Measurements from ENCODE around the gene CBFA2T3.
A peak's percentile ranks its signal among the peaks of the same experiment; 100 is the strongest.

The CBFA2T3 gene

DNA sequence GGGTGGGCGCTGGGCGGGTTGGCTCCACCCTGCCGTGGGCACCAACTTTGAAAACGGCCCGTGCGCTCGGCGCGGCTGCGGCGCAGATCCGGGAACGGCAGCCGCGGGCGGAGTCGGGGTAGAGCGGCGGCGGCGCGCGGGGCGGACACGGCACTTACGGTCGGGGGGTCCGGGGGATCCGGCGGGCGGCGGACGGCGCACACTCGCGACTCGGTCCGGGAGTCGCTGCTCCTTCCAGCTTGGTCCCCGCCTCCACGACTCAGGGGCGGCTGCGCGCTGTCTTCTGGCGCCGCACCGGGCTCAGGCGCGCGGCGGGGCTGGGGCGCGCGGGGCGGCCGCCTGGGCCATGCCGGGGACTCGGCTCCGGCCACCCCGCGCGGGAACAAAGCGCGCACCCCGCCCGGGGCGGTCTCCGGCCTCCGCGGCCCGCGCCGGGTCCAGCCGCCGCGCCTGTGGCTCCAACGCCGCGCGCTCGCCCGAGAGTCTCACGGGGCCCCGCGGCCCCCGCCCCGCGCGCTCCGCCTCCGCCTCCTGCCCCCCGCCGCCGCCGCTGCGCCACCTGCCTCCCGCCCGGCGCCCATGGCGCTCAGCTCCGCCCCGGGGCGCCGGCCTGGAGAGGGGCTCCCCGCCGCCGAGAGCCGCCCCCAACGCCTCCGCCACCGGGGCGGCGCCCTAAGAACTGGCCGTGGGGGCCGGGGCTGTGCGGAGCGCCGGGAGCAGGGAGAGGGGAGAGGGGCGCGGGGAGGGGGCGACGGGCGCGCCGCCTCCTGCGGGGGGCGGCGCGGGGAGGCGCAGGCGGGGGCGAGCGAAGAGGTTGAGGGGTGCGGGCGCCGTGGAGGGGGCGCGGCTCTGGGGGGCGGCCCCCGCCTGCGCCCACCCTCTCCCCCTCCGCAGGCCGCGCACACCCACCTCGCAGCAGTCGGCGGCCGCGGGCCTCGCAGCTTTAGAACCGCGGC lies 35.9 kb downstream of the CBFA2T3 start:
- peak in 4 of 58 donors; percentile 8 to 33 (median 24) for DNase-seq

- peak in 20 of 58 donors; percentile 14 to 68 (median 39) for DNase-seq
Measured at GRCh38 chr16:88939972-88940861, 36.8 kb downstream of the CBFA2T3 start.

DNA sequence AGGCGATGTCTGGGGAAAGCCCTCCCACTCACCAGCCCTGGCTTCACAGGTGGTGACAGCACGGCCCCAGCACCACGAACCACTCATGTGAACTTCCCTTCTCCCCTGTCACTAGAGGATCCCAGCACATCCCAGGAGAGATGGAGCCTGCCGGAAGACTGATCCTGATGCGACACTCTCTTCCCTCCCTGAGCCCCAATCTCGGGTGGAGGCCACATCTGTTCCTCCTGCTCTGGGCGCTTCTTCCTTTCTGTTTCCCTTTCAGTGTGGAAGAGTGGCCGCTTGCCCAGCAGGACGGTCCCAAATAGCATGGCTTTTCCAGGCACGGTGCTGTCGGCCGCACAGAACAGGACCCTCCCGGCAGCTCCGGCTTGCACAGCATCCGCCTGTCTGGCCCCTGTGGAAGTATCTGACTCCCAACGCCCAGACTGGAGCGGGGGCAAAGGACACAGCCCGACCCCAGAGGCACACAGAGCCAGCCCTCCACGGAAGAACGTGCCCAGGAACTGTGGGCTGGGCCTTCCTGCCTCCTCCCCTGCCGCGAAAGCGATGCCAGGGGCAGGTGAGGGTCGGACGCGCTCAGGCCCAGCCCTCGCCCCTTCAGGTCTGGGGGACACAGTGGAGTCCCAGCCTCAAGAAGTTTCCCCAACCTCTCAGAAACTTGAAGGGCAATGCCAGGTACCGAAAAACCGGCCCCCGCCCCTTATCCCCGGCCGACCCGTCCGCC lies 37.6 kb downstream of the CBFA2T3 start:
- DNase-seq: peak in 6 of 58 donors; percentile 14 to 52 (median 36)

- peak in 12 of 58 donors; percentile 9 to 52 (median 24) for DNase-seq
Measured at GRCh38 chr16:88938777-88939244, 38.2 kb downstream of the CBFA2T3 start.

DNA sequence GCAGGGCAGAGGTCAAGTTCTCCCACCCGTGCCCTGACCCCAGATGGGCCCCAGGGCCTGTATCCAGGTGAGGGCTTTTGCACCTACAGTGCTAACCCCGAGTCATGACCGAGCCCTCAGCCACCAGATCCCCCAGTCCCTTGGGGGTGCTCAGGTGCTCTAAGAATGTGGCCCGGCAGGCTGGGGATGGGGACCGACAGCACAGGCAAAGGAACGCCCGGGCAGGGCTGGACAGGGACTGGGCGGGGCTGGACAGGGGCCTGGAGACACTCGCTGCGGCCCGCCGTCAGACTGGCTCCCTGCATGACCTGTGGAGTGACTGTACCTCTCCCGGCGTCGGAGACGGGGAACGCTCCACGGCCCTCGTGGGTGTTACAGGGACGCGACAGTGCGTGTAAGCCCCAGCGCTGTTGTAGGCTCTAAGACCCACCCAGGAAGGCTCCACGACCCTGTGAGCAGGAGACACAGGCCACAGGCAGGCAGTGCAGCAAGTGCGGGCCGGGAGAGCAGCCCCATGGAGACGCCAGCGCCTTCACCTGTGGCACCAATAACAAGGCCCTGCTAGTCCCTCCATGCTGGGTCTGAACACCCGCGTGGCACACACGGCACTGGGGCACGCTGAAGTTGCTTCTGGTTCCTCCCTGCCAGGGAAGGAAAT lies 38.8 kb downstream of the CBFA2T3 start:
- peak in 1 of 58 donors; percentile 26 for DNase-seq

DNA sequence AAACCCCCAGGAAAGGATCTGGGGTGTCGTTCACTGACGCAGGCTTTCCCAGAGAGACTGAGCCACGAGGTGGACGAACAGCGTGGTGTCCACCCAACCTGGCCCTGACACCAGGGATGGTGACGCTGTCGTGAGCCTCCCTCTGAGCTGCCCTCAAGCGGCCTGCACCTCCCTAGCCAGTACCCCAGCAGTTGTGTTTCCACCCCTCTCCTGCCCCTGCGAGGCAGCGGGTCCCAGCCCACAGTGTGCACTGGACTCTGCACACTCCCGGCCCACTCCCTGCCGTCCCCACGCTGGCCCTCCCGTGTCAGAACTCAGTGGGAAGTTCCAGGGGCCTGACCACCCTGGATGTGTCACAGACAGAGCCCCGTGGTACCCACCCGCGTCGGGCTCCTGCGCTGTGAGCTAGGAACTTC lies 39.8 kb downstream of the CBFA2T3 start:
- DNase-seq: no peak

DNA sequence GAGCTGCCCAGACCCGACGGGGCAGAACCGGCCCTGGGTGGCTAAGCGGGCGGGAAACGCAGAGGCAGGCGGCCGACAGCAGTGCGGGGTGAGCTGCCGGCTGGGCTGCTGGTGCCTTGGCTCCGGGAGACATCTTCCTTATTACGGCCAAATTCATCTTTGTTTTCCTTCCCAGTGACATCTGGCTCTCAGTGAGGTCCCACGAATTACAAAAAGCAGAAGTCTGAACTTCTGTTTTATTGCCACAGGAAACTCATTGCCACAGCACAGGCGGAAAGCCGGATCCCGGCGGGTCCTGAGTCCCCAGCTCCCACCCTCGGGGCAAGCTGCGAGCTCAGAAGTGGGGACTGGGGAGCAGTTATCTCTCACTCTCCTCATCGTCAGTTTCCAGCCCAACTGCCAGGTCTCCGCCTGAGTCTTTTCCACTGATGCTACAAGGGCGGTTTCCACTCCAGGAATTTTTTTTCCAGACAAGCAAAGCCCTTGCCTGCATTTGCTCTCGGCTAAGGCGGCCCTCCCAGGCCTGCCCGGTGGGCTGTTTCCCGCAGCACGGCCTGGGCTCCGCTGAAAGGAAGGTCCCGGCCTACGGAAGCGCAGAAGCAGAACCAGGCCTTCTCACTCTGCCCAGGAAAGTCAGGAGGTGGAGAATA lies 40.3 kb downstream of the CBFA2T3 start:
- peak in 2 of 58 donors; percentile 16 to 25 for DNase-seq

DNA sequence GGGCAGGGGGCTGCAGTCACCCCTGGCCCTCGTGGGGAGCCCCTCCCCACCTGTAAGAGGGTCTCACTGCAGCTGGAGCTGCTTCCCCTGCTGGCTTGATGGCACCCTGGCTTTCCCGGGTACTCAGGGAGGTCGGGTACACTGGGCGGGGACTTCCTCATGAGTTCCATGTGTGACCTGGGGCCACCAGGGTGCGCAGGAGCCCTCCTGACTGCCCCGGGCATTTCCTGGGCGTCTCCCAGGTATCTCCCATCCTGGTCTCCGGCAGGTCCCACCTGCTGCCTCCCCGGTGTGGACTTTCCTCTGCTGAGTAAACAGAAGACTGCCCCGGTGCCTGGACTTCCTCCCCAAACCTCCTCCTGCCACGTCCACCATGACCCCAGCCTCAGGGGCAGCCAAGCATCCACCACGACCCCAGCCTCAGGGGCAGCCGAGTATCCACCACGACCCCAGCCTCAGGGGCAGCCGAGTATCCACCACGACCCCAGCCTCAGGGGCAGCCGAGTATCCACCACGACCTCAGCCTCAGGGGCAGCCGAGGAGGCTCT lies 40.9 kb downstream of the CBFA2T3 start:
- no peak for DNase-seq

DNA sequence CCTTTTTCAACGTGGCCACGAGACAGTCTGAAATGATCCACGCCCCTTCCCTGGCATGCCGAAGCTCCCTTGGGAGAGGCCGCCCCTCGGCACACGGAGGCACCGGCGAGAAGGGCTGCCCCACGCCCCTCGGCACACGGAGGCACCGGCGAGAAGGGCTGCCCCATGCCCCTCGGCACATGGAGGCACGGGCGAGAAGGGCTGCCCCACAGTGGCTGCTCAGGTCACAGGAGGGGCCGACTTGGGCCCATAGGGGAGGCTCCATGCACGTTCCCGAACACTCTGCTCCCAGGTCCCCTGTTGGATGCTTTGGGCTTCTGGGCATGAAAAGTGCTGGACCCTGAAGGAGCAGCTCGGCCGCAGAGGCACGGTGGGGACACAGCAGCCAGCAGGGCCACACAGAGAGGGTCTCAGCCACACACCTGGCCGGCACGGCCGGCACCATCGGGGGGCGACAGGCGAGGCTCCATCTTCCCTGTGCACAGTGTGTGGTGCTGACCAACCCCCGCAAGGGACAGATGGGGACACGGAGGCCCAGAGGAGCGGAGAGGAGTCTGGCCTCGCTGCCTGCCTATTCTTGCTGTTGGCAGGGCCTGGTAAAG lies 42.8 kb downstream of the CBFA2T3 start:
- no peak for DNase-seq

DNA sequence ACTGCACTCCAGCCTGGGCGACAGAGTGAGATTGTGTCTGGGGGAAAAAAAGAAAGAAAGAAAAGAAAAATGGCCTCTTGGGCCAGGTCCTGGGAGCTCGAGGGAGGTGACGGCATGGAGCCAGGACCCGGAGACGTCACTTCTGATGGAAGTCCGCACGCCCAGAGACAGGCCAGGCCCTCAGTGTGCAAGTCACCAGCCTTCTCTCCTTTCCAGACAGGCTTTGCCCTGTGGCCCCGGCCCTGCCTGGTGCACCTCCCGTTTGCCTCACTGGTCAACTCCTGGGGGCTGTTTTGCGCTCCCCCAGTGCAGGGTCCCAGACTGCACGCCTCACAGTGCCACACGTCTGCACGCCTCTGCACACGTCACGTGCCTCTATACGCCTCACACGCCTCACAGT lies 44.1 kb downstream of the CBFA2T3 start:
- no peak for DNase-seq

- DNase-seq: no peak
Measured at GRCh38 chr16:88931936-88932335, 45.1 kb downstream of the CBFA2T3 start.

DNA sequence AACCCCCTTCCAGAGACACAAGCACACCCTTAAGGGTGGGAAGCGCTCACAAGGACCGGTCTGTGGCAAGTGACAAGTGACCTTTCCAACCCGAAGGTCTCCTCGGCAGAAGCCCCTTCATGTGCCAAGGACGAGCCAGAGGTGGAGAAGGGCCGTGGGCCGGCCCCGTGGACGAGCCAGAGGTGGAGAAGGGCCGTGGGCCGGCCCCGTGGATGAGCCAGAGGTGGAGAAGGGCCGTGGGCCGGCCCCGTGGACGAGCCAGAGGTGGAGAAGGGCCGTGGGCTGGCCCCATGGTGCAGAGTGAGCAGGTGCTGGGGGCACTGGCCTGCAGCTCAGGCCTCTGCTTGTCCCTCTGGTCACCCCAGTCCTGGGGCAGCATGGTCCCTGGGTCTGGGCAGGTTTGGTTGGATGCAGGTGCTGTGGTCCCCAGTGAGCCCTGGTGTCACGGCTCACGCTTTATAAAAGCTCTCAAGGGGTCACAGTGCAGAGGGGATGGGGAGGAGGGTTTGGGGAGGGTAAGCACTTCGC lies 45.6 kb downstream of the CBFA2T3 start:
- DNase-seq: no peak

DNA sequence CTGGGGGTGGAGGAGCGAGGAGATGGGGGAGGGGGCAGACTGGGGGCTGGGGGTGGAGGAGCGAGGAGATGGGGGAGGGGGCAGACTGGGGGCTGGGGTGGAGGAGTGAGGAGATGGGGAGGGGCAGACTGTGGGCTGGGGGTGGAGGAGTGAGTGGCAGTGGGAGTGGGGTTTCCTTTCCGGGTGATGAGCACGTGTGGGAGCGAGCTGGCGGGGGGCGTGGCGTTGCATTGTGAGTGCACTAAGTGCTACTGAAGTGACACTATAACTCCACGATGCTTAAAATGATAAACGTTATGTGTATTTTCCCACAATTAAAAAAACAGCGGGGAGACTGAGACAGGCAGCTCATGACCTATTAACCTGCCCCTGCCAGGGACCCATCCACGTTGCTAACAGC lies 46.3 kb downstream of the CBFA2T3 start:
- no peak for DNase-seq

- no peak for DNase-seq
Measured at GRCh38 chr16:88929091-88929445, 47.9 kb downstream of the CBFA2T3 start.

- no peak for DNase-seq
Measured at GRCh38 chr16:88928405-88929090, 48.5 kb downstream of the CBFA2T3 start.

GRCh38 chr16:88927661-88928060 lies 49.3 kb downstream of the CBFA2T3 start:
- no peak for DNase-seq

DNA sequence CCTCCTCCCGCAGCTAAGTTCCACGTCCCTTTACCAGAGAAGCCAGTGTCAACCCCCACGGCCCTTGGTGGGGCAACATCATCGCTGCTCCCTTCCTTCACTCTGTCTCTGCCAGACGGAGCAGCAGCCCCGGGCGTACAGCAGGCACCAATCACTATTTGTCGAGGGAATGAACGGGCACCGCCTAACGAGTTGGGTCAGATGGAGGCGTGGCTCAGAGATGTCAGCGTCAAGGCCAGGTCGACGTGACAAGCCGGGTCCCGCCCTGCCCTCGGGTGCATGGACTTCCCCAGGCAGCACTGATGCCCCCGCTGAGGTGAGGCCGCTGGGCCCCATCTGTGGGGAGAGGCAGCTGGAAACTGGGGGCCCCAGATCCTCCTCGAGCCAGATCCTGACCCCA lies 50.0 kb downstream of the CBFA2T3 start:
- no peak for DNase-seq

- no peak for DNase-seq
Measured at GRCh38 chr16:88926374-88926990, 50.5 kb downstream of the CBFA2T3 start.
